Suppressor macrophage treated with lipopolysaccharide for 4 hours (primary cell): Measurements from ENCODE around the gene ACAP2.

Experiments used
- DNase-seq: peaks from one replicate; pipeline ENCODE4 v3.0.0-alpha.2; 2020

Gene ACAP2

GRCh38 chr3:195285372-195285771 is 157.4 kb downstream of the ACAP2 start:
- no peak for DNase-seq

DNA sequence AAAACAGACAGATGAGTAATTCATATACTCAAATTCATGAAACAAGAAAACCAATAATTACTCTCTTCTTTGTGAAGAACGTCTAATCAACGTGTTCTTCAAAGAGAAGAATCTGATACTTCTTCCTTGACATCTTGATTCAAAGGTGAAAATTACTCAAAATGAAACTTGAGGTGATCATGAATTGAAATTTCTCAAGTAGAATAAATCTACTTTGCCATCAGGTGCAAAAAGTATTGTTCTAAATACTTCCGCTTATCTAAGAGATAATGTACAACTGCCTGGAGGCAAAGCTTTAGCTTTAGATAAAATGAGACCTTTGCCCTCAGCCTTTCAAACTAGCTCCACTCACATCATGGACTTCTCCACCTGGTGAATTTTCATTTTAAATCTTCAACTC is 158.0 kb downstream of the ACAP2 start:
- DNase-seq: no peak

GRCh38 chr3:195282961-195283360 is 159.9 kb downstream of the ACAP2 start:
- no peak for DNase-seq

- DNase-seq: no peak
Observed at GRCh38 chr3:195274259-195274966, 168.4 kb downstream of the ACAP2 start.

- DNase-seq: peak; percentile 91
Observed at GRCh38 chr3:195271410-195272243, 171.2 kb downstream of the ACAP2 start.

GRCh38 chr3:195270817-195271409 is 171.9 kb downstream of the ACAP2 start, which contains the start of gene XXYLT1:
Gene XXYLT1, minus strand, starts transcription at chr3:195271159. Its CDS starts 101 bp downstream, at chr3:195271058.
- DNase-seq: peak; percentile 93

GRCh38 chr3:195270079-195270816 is 172.6 kb downstream of the ACAP2 start:
- peak; percentile 14 for DNase-seq

- peak; percentile 54 for DNase-seq
Observed at GRCh38 chr3:195269375-195270078, 173.3 kb downstream of the ACAP2 start.

DNA sequence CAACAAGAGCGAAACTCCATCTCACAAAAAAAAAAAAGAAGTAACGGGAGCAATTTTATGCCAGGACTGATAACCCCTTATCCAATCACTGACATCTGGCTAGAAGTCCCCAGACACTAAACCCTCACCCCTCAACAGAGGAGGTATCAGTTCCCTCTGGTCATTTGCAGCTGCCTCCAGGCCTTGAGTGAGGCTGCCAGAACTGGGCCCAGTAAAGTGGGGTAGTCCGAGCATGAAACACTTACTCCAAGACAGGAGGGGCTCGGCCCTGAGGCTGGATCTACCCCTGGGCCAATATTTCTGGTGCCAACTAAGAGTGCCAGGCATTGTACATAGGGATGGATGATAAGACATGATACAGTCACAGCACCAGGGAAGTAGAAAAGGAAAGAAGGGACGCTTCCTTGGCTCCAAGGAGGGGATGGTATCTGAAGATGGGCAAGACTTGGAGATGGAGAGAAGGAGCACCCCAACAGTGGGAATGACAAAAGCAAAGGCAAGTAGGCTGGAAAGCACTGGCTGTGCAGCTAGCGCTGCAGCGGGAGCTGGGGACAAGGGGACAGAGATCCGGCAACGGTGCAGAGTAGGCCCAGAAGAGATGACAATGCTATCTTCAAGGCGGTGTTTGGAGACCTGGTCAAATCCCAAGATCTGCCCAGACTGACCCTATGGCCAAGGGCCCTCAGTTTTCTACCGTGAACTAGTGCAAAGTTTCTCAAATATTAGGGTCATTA is 174.1 kb downstream of the ACAP2 start:
- no peak for DNase-seq

DNA sequence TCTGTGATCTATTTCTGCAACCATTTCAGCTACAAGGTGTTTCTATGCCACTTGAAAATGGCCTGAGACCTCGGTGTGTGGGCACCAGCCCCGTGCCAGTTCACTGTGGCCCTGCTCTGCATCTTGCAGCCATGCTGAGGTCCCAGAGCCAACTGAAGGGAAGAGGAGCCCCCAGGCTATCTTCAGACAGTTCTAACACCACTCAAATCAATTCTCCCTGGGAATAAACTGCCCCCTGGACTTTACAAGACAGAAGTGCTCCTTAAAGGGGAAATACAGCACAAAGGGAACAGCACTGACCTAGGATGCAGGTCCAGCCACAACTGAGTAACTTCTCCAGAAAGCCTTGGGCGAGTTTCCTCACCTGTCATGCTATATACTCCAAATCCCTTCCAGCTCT is 175.7 kb downstream of the ACAP2 start:
- no peak for DNase-seq

- DNase-seq: no peak
Observed at GRCh38 chr3:195266428-195266827, 176.4 kb downstream of the ACAP2 start.

DNA sequence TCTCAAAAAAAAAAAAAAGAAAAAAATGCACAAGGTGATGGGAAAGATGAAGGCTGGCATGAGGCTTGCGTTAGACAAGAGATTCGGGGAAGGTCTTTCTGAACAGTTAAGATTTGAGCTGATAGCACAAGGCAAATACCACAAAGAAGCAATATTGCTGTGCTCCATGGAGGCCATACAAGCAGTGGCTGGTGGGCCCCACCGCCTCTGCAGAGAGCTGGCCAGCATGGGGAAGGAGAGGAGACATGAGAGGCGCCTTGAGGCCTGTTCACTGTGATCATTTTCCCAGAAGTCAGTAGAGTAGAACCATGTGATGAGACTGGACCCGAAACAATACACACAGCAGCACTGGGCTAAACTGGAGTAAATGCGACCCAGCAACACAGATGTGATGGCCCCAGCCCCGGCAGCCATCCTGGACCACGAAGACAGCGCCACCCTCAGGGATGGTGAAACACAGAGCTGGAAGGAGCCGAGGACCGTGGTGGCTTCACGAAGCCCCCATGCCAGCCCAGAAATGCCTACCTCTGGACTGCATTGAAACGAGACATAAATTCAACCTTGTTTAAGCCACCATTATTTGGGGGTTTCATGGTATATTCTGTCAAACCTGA is 177.3 kb downstream of the ACAP2 start:
- DNase-seq: no peak

GRCh38 chr3:195263925-195264600 is 178.8 kb downstream of the ACAP2 start:
- DNase-seq: no peak

- peak; percentile 57 for DNase-seq
Observed at GRCh38 chr3:195263193-195263924, 179.5 kb downstream of the ACAP2 start.

DNA sequence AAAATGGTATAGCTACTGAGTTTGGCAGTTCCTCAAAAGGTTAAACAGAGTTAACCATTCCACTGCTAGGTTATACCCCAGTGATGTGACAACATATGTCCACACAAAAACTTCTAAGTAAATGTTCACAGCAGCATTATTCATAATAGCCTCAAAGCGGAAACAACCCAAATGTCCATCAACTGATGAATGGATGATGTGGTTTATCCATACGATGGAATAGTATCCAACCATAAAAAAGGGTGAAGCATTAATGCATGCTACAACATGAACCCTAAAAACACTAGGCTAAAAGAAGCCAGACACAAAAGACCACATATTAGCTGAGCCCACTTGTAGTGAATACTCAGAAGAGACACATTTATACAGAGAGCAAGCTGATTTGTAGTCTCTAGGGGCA is 180.9 kb downstream of the ACAP2 start:
- no peak for DNase-seq

GRCh38 chr3:195260280-195260905 is 182.4 kb downstream of the ACAP2 start:
- peak; percentile 61 for DNase-seq

DNA sequence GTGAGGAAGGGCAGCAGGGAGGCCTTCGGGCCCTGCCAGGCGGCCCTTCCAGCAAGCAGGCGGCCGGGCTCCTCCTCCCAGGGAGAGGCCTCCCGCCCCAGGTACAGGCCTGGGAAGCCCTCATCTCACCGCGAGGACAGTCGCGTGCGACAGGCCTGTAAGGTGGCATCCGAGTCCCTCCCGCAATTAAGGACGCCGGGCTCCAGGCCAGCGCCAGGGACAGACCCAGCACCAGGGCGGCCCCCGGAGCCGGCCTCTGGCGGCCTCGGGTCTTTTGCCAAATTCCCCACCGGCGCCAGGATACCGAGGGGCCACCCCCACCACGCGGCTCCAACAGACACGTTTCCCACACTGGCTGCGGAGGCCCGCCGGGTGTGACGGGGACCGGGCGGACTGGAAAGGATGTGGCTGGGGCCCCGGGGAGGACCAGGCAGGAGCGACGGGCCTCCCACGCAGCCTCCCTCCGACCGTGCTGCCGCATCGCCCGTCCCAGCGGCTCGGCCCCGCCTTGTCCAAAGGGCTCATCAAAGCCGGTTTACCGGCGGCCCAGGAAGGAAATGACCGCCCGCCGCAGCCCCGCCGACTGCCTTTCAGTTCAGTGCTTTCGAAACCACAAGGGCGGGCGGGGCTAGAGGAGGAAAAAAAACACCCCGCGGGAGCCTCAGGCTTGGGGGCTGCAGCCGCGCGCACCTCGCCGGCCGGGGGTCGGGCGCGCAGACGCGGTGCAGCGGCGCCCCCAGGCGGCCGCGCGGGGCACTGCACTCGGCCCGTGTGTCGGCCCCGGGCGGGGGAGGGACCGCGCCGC is 183.1 kb downstream of the ACAP2 start:
- DNase-seq: peak; percentile 88

- DNase-seq: no peak
Observed at GRCh38 chr3:195259154-195259474, 183.7 kb downstream of the ACAP2 start.
